NB4 (cell line): ENCODE data around the gene HAPLN3.

Source experiments
- MYC ChIP-seq: IDR thresholded peaks from 2 replicates; pipeline ENCODE4 v1.6.1; 2011; ENCODE audit warnings: low read depth, low read length
- POLR2A ChIP-seq: IDR thresholded peaks from 2 replicates; pipeline ENCODE4 v1.6.1; 2011; ENCODE audit warnings: mild to moderate bottlenecking; ENCODE audit not compliant: insufficient read length; ENCODE audit errors: extremely low read depth
- TF ChIP-seq, protein P1 (sequence below): IDR thresholded peaks from one replicate; pipeline ENCODE4 v1.5.1; 2012; ENCODE audit warnings: low read depth, low read length

DNA sequence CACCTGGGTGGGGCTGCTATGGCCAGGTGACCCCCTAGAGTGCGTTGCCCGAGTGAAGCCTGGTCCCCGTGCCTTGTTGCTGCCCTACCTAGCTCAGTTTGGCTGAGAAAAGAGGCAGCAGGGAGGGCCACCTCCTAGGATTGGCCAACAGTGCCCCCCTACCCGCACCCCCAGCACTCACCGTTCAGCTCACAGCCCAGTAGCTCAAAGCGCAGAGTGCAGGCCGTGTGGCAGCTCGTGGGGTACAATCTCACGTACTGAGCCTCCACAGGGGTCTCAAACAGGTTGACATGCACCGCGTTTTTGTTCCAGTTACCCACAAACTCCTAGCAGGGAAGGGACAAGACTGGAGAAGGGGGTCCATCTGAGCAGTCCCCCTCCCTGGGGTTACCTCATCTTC, 10.2 kb upstream of the HAPLN3 start:
- TF ChIP-seq, protein P1, sequence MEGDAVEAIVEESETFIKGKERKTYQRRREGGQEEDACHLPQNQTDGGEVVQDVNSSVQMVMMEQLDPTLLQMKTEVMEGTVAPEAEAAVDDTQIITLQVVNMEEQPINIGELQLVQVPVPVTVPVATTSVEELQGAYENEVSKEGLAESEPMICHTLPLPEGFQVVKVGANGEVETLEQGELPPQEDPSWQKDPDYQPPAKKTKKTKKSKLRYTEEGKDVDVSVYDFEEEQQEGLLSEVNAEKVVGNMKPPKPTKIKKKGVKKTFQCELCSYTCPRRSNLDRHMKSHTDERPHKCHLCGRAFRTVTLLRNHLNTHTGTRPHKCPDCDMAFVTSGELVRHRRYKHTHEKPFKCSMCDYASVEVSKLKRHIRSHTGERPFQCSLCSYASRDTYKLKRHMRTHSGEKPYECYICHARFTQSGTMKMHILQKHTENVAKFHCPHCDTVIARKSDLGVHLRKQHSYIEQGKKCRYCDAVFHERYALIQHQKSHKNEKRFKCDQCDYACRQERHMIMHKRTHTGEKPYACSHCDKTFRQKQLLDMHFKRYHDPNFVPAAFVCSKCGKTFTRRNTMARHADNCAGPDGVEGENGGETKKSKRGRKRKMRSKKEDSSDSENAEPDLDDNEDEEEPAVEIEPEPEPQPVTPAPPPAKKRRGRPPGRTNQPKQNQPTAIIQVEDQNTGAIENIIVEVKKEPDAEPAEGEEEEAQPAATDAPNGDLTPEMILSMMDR, result no peak
- TF ChIP-seq POLR2A (no peak), MYC (no peak)
